ENCODE measurements around the gene A2ML1.

- TF ChIP-seq CTCF (IDR thresholded peaks at IDR 0.05; ENCODE audit: low read depth, low read length, poor library complexity, severe bottlenecking) (no peak), EZH2phosphoT487 (IDR thresholded peaks at IDR 0.05; ENCODE audit: borderline replicate concordance, low read length) (no peak)
Observed at GRCh38 chr12:8784290-8784888, 38.0 kb upstream of the A2ML1 start.
